ENCODE measurements around the gene DNAJC18. TPM values are rescaled to one million over a fixed set of nuclear protein-coding genes. Genes with fewer than 3 reads are reported as not detected.

DNAJC18 gene
- total and polyA plus RNA-seq, 2 of the 4 experiments (the other 2 are of a cell fraction), result 8.5 to 11.1 TPM

DNA sequence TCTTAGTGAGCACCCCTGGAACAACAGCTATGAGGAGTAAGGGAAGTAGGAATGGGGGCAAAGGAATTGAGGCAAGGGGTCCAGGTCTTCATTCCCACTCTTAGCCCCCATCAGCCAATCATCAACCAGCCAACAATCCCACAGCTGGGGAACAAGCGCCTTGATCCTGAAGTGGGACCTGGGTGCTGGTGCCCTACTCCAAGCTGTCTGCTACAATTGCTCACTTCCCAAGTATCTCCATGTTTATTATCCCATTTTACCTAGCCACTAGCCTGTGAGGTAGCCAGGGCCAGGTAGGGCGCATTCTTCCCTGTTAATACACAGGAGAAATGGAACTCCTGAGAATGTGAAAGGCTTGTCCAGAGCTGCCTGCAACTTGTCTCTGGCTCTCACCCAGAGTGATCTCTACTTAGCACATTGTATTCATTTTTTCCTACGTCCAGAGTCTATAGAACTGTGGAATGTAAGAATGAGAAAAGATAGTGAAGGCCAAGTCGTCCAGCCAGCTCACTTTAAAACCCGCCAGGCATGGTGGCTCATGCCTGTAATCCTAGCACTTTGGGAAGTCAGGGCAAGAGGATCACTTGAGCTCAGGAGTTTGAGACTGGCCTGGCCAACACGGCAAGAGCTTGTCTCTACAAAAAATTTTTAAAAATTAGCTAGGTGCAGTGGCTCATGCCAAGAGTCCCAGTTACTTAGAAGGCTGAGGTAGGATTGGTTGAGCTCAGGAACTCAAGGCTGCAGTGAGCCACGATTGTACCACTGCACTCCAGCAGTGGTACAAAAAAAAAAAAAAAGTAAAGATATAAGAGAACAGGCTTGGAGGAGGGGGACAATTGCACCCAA, 6.2 kb upstream of the DNAJC18 start (continued):
- TF ChIP-seq, protein P1, sequence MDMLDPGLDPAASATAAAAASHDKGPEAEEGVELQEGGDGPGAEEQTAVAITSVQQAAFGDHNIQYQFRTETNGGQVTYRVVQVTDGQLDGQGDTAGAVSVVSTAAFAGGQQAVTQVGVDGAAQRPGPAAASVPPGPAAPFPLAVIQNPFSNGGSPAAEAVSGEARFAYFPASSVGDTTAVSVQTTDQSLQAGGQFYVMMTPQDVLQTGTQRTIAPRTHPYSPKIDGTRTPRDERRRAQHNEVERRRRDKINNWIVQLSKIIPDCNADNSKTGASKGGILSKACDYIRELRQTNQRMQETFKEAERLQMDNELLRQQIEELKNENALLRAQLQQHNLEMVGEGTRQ (IDR thresholded peaks at IDR 0.05; ENCODE audit: low read depth, low read length), result no peak
- TF ChIP-seq SMC3 (IDR thresholded peaks at IDR 0.05; ENCODE audit: low read depth, low read length), result no peak
